Heart left ventricle (tissue), 13 donors: ENCODE measurements around the gene IGFBPL1.

Experiments
- POLR2A ChIP-seq, 2 donors: fragments of 450-650 bp; IDR thresholded peaks; one replicate each; pipeline ENCODE4 v1.6.1; 2017; ENCODE audit warnings: antibody characterized with exemption in 2 of 2, mild to moderate bottlenecking in 2 of 2, moderate library complexity in 2 of 2
- TF ChIP-seq, protein P1 (sequence below), 12 donors: fragments of 200-600 bp; sonication (generic) in 4 of 12; IDR thresholded peaks; one replicate each; pipeline versions ENCODE4 v1.5.0 to v1.8.0; 2018 to 2022; ENCODE audit warnings: antibody characterized with exemption in 12 of 12, mild to moderate bottlenecking in 5 of 12
- donor health status: ischemic (EF 13 %, LVEDD 7.1; RV severe dilation, severe dysfunction).
- donor health status: DM: no; HTN: yes; CAD: no.
- donor health status: DM: no; HTN: no; CAD: no.
- donor health status: ischemic (EF 25% LVEDD 6.9; RV normal size, moderate dysfunction).
- donor health status: ischemic (EF 25% LVEDD 5.7; RV mildly dilated, moderate dysfunction).
- donor health status: ischemic (EF 35%, LVEDD 5.7; RV mildly dilated, moderate dysfunction).
- donor health status: nonischemic (EF 11% LVEDD 7.7; RV severe dilation, severe dysfunction).
- donor health status: DM: yes; HTN: yes; CAD: no.
- donor health status: PGD.
- donor health status: ischemic (EF 29% LVEDD 5.4; RV normal size, mild dysfunction).
- donor health status: nonischemic (EF 23%, LVEDD 6.1; RV moderate dilation, normal function).

GRCh38 chr9:38372762-38373619, 51.3 kb downstream of the IGFBPL1 start:
- TF ChIP-seq, protein P1, sequence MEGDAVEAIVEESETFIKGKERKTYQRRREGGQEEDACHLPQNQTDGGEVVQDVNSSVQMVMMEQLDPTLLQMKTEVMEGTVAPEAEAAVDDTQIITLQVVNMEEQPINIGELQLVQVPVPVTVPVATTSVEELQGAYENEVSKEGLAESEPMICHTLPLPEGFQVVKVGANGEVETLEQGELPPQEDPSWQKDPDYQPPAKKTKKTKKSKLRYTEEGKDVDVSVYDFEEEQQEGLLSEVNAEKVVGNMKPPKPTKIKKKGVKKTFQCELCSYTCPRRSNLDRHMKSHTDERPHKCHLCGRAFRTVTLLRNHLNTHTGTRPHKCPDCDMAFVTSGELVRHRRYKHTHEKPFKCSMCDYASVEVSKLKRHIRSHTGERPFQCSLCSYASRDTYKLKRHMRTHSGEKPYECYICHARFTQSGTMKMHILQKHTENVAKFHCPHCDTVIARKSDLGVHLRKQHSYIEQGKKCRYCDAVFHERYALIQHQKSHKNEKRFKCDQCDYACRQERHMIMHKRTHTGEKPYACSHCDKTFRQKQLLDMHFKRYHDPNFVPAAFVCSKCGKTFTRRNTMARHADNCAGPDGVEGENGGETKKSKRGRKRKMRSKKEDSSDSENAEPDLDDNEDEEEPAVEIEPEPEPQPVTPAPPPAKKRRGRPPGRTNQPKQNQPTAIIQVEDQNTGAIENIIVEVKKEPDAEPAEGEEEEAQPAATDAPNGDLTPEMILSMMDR (IDR thresholded peaks at IDR 0.05), result no peak
- TF ChIP-seq POLR2A (IDR thresholded peaks at IDR 0.05), result no peak
